ENCODE results near the gene GRP. TPM values are rescaled to one million over a fixed set of nuclear protein-coding genes. Genes with fewer than 3 reads are reported as not detected.
A peak's percentile ranks its signal among the peaks of the same experiment; 100 is the strongest.

The GRP gene
- total and polyA plus RNA-seq, 3 donors from 2014 or later = 0.37 to 3.0 (median 2.9) TPM

GRCh38 chr18:59210299-59210698 is 9.7 kb upstream of the GRP start:
- Histone ChIP-seq H3K27me3 (no peaks in the 10 kb centered on the region), H3K9me3 (no peaks in the 10 kb centered on the region), H3K4me3 (no peak overlapping the region), H3K4me1 (no peaks in the 10 kb centered on the region), H3K27ac (no peak overlapping the region), H3K36me3 (ENCODE audit: low read depth, missing control alignments) (no peaks in the 10 kb centered on the region)
- TF ChIP-seq, protein P1, sequence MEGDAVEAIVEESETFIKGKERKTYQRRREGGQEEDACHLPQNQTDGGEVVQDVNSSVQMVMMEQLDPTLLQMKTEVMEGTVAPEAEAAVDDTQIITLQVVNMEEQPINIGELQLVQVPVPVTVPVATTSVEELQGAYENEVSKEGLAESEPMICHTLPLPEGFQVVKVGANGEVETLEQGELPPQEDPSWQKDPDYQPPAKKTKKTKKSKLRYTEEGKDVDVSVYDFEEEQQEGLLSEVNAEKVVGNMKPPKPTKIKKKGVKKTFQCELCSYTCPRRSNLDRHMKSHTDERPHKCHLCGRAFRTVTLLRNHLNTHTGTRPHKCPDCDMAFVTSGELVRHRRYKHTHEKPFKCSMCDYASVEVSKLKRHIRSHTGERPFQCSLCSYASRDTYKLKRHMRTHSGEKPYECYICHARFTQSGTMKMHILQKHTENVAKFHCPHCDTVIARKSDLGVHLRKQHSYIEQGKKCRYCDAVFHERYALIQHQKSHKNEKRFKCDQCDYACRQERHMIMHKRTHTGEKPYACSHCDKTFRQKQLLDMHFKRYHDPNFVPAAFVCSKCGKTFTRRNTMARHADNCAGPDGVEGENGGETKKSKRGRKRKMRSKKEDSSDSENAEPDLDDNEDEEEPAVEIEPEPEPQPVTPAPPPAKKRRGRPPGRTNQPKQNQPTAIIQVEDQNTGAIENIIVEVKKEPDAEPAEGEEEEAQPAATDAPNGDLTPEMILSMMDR (IDR thresholded peaks at IDR 0.05) = no peak
- no peak for TF ChIP-seq POLR2A (IDR thresholded peaks at IDR 0.05)
- intact Hi-C loops (cut with DNase I; ENCODE audit: low total_unique reads) = no loop called here
- 58 to 88% methylated on average over 4 of the region's 4 CpGs for WGBS, 2 donors
- DNase-seq = no peak

GRCh38 chr18:59211629-59212028 is 8.3 kb upstream of the GRP start:
- Histone ChIP-seq H3K27me3 (no peaks in the 10 kb centered on the region), H3K4me1 (no peaks in the 10 kb centered on the region), H3K36me3 (ENCODE audit: low read depth, missing control alignments) (no peaks in the 10 kb centered on the region), H3K27ac (no peak overlapping the region), H3K9me3 (no peaks in the 10 kb centered on the region), H3K4me3 (no peak overlapping the region)
- intact Hi-C loops (cut with DNase I; ENCODE audit: low total_unique reads) = no loop called here
- WGBS, 2 donors = 87 to 88% methylated on average over 2 of the region's 2 CpGs
- no peak for DNase-seq
- TF ChIP-seq POLR2A (IDR thresholded peaks at IDR 0.05) = no peak
- TF ChIP-seq, protein P1 (IDR thresholded peaks at IDR 0.05) = no peak

- intact Hi-C loops (cut with DNase I; ENCODE audit: low total_unique reads) = no loop called here
- TF ChIP-seq POLR2A (IDR thresholded peaks at IDR 0.05) = no peak
- TF ChIP-seq, protein P1 (IDR thresholded peaks at IDR 0.05) = no peak
- Histone ChIP-seq H3K27me3 (no peaks in the 10 kb centered on the region), H3K36me3 (ENCODE audit: low read depth, missing control alignments) (no peaks in the 10 kb centered on the region), H3K4me3 (no peak overlapping the region), H3K9me3 (no peaks in the 10 kb centered on the region), H3K27ac (no peak overlapping the region), H3K4me1 (peaks cover 3% of the 10 kb centered on the region)
- no peak for DNase-seq
- WGBS, 2 donors = 71 to 73% methylated on average over 6 of the region's 6 CpGs
Measured at GRCh38 chr18:59218018-59218417, 1.9 kb upstream of the GRP start.

GRCh38 chr18:59220164-59220783 is 316 bp downstream of the GRP start:
- H3K4me3 ChIP-seq = peak overlapping the region in 1 of 2 donors; percentile 15
- intact Hi-C loops (cut with DNase I; ENCODE audit: low total_unique reads) = no loop called here
- TF ChIP-seq POLR2A (IDR thresholded peaks at IDR 0.05) = no peak
- TF ChIP-seq, protein P1 (IDR thresholded peaks at IDR 0.05) = no peak
- H3K27ac ChIP-seq = no peak overlapping the region
- no peaks in the 10 kb centered on the region for H3K27me3 ChIP-seq
- no peaks in the 10 kb centered on the region for H3K9me3 ChIP-seq
- WGBS, 2 donors = 1% methylated on average over 14 to 30 of the region's 46 CpGs
- H3K4me1 ChIP-seq = peaks cover 3% of the 10 kb centered on the region
- H3K36me3 ChIP-seq (ENCODE audit: low read depth, missing control alignments) = no peaks in the 10 kb centered on the region
- no peak for DNase-seq
